ENCODE measurements around the gene MRPL2.

DNA sequence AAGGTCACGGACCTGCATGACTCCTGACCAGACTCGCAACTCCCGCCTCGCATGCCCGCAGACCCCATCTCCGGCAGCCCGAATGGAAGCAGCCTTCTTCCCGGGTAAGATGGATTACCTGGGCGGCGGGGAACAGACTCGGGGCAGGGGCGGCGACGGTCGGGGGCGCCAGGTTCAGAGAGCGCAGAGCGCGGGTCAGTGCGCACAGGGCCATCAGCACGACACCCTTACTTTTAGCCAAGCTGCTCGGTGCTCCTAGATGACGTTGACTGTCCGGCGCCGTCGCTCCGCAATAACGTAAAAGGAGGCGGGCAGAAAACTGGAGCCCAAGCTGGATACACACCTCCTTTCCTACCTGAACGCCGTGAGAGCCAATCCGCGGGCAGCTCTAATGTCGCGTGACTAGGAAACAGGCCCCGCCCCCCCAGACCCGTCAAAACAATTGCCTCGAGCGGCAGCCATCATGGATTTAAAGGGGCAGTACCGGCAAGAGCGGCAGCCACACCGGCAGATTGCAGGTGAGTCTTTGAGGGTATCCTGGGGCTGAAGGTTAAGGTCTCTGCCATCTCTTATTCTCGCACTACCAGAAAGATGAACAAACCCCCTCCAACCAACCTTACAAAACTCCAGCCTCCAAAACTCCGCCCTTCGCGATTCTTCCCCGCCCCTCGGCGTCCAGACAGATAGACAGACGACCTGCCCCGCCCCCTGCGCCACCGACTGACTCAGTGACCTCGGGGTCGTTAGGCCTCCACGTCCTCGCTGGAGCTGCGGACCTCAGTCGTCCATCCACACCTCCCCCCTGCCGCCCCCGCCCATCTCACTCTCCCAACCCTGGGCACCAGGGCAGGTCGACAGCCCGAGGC, at the start of gene MRPL2, which contains the start of gene KLC4:
- TF ChIP-seq NFIC (IDR thresholded peaks at IDR 0.05) = 0 out of 2 replicates have a peak, but pooled peaks have one; percentile 9
- TF ChIP-seq, protein P1, sequence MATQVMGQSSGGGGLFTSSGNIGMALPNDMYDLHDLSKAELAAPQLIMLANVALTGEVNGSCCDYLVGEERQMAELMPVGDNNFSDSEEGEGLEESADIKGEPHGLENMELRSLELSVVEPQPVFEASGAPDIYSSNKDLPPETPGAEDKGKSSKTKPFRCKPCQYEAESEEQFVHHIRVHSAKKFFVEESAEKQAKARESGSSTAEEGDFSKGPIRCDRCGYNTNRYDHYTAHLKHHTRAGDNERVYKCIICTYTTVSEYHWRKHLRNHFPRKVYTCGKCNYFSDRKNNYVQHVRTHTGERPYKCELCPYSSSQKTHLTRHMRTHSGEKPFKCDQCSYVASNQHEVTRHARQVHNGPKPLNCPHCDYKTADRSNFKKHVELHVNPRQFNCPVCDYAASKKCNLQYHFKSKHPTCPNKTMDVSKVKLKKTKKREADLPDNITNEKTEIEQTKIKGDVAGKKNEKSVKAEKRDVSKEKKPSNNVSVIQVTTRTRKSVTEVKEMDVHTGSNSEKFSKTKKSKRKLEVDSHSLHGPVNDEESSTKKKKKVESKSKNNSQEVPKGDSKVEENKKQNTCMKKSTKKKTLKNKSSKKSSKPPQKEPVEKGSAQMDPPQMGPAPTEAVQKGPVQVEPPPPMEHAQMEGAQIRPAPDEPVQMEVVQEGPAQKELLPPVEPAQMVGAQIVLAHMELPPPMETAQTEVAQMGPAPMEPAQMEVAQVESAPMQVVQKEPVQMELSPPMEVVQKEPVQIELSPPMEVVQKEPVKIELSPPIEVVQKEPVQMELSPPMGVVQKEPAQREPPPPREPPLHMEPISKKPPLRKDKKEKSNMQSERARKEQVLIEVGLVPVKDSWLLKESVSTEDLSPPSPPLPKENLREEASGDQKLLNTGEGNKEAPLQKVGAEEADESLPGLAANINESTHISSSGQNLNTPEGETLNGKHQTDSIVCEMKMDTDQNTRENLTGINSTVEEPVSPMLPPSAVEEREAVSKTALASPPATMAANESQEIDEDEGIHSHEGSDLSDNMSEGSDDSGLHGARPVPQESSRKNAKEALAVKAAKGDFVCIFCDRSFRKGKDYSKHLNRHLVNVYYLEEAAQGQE (IDR thresholded peaks at IDR 0.05; ENCODE audit: low read depth) = no peak
- no peak for TF ChIP-seq EGR1 (IDR thresholded peaks at IDR 0.05)
- TF ChIP-seq, protein P2, sequence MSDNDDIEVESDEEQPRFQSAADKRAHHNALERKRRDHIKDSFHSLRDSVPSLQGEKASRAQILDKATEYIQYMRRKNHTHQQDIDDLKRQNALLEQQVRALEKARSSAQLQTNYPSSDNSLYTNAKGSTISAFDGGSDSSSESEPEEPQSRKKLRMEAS (IDR thresholded peaks at IDR 0.05) = peak; percentile 67
- TF ChIP-seq CEBPB (IDR thresholded peaks at IDR 0.05) = no peak; the same call in 1 of the 2 replicates
- TF ChIP-seq YY1 (IDR thresholded peaks at IDR 0.05; ENCODE audit: low read depth) = peak; percentile 95
- TF ChIP-seq TCF12 (IDR thresholded peaks at IDR 0.05; ENCODE audit: low read depth) = no peak; the same call in none of the 2 replicates
- TF ChIP-seq EP300 (IDR thresholded peaks at IDR 0.05; ENCODE audit: borderline replicate concordance) = no peak
